Fibroblast of pulmonary artery (primary cell): ENCODE data around the gene YES1.
A peak's percentile ranks its signal among the peaks of the same experiment; 100 is the strongest.
"Not testable (repeated sequence)": the region's sequence is repeated elsewhere in the genome, so short reads cannot be mapped to it uniquely, and the experiment has no call there.

Experiments
- DNase-seq: peaks from one replicate; pipeline ENCODE4 v3.0.0-alpha.2; 2010; ENCODE audit warnings: low read depth
- H3K4me3 ChIP-seq: replicated peaks from 2 replicates; pipeline ENCODE4 v1.5.1; 2011; ENCODE audit warnings: low read depth, mild to moderate bottlenecking, control low read depth, low read length, moderate library complexity
- CTCF ChIP-seq: IDR thresholded peaks from 2 replicates; pipeline ENCODE4 v1.5.1; 2011; ENCODE audit warnings: mild to moderate bottlenecking, control low read depth, low read length, inconsistent platforms; ENCODE audit errors: missing control alignments

Gene YES1

GRCh38 chr18:808502-808901, 3.5 kb downstream of the YES1 start:
- DNase-seq, result no peak
- TF ChIP-seq CTCF, result no peak
- H3K4me3 ChIP-seq, result no peak overlapping the region

GRCh38 chr18:808086-808485, 4.0 kb downstream of the YES1 start:
- TF ChIP-seq CTCF, result no peak
- no peak overlapping the region for H3K4me3 ChIP-seq
- peak; percentile 41 for DNase-seq

GRCh38 chr18:805755-806110, 6.3 kb downstream of the YES1 start:
- TF ChIP-seq CTCF, result no peak
- DNase-seq, result no peak
- H3K4me3 ChIP-seq, result no peak overlapping the region

GRCh38 chr18:805008-805754, 6.9 kb downstream of the YES1 start:
- DNase-seq, result no peak
- H3K4me3 ChIP-seq, result no peak overlapping the region
- TF ChIP-seq CTCF, result no peak

GRCh38 chr18:801137-801536, 10.9 kb downstream of the YES1 start:
- DNase-seq, result no peak
- no peak overlapping the region for H3K4me3 ChIP-seq
- no peak for TF ChIP-seq CTCF

- H3K4me3 ChIP-seq, result no peak overlapping the region
- TF ChIP-seq CTCF, result no peak
- no peak for DNase-seq
These were observed 12.1 kb downstream of the YES1 start for GRCh38 chr18:799943-800342.

GRCh38 chr18:795383-795782, 16.7 kb downstream of the YES1 start:
- not testable (repeated sequence) for DNase-seq, H3K4me3 ChIP-seq
